ENCODE data around the gene CFHR2. TPM values are rescaled to one million over a fixed set of nuclear protein-coding genes. Genes with fewer than 3 reads are reported as not detected.

CFHR2 gene
- total RNA-seq, 1 experiment from 2014 or later = not detected

GRCh38 chr1:196970182-196970581 lies 26.6 kb downstream of the CFHR2 start:
- Histone ChIP-seq H3K4me1 (no peaks in the 10 kb centered on the region), H3K4me3 (ENCODE audit: low read depth, low read length) (no peak overlapping the region), H3K36me3 (ENCODE audit: control insufficient read depth, insufficient read depth, low read length) (no peaks in the 10 kb centered on the region), H3K9me3 (no peaks in the 10 kb centered on the region), H3K27me3 (replicated peaks; ENCODE audit: control insufficient read depth, insufficient read depth, low read length) (no peaks in the 10 kb centered on the region)
- intact Hi-C loops (cut with micrococcal nuclease; ENCODE audit: unreplicated experiment) = no loop called here
- Mint-ChIP-seq H3K36me3 (ENCODE audit: insufficient read depth, unreplicated experiment) (no peaks in the 10 kb centered on the region), H3K4me3 (ENCODE audit: unreplicated experiment) (no peak overlapping the region), H3K9me3 (ENCODE audit: unreplicated experiment) (no peaks in the 10 kb centered on the region), H3K4me1 (ENCODE audit: low read depth, unreplicated experiment) (no peaks in the 10 kb centered on the region), H3K27ac (ENCODE audit: unreplicated experiment) (no peak overlapping the region), H3K27me3 (ENCODE audit: insufficient read depth, unreplicated experiment) (no peaks in the 10 kb centered on the region)
- no TSS peak for BruUV-seq (replicated peaks)
- CTCF ChIA-PET = no interaction called here
- no peak for TF ChIP-seq CTCF (IDR thresholded peaks at IDR 0.05; ENCODE audit: insufficient read depth in 1 of 2, low read depth in 1 of 2, low read length in 1 of 2, severe bottlenecking in 1 of 2, unreplicated experiment in 1 of 2)
- POLR2A ChIA-PET = no interaction called here
- no peak for DNase-seq

- Mint-ChIP-seq H3K27me3 (ENCODE audit: insufficient read depth, unreplicated experiment) (no peaks in the 10 kb centered on the region), H3K4me1 (ENCODE audit: low read depth, unreplicated experiment) (no peaks in the 10 kb centered on the region), H3K36me3 (ENCODE audit: insufficient read depth, unreplicated experiment) (no peaks in the 10 kb centered on the region), H3K4me3 (ENCODE audit: unreplicated experiment) (no peak overlapping the region), H3K27ac (ENCODE audit: unreplicated experiment) (no peak overlapping the region), H3K9me3 (ENCODE audit: unreplicated experiment) (no peaks in the 10 kb centered on the region)
- no peak for TF ChIP-seq CTCF (IDR thresholded peaks at IDR 0.05; ENCODE audit: insufficient read depth in 1 of 2, low read depth in 1 of 2, low read length in 1 of 2, severe bottlenecking in 1 of 2, unreplicated experiment in 1 of 2)
- Histone ChIP-seq H3K4me3 (ENCODE audit: low read depth, low read length) (no peak overlapping the region), H3K9me3 (no peaks in the 10 kb centered on the region), H3K4me1 (no peaks in the 10 kb centered on the region), H3K27me3 (replicated peaks; ENCODE audit: control insufficient read depth, insufficient read depth, low read length) (no peaks in the 10 kb centered on the region), H3K36me3 (ENCODE audit: control insufficient read depth, insufficient read depth, low read length) (no peaks in the 10 kb centered on the region)
- BruUV-seq (replicated peaks) = no TSS peak
- ChIA-PET POLR2A (no interaction called here), CTCF (no interaction called here)
- DNase-seq = no peak
- intact Hi-C loops (cut with micrococcal nuclease; ENCODE audit: unreplicated experiment) = no loop called here
Observed at GRCh38 chr1:196976278-196976677, 32.7 kb downstream of the CFHR2 start.

GRCh38 chr1:196977278-196977677 lies 33.7 kb downstream of the CFHR2 start, which contains the start of gene CFHR5:
CFHR5 (plus strand) TSS chr1:196977556; CDS start chr1:196977665, 109 bp downstream.
- no peak for TF ChIP-seq CTCF (IDR thresholded peaks at IDR 0.05; ENCODE audit: insufficient read depth in 1 of 2, low read depth in 1 of 2, low read length in 1 of 2, severe bottlenecking in 1 of 2, unreplicated experiment in 1 of 2)
- Histone ChIP-seq H3K27me3 (replicated peaks; ENCODE audit: control insufficient read depth, insufficient read depth, low read length) (no peaks in the 10 kb centered on the region), H3K9me3 (no peaks in the 10 kb centered on the region), H3K36me3 (ENCODE audit: control insufficient read depth, insufficient read depth, low read length) (no peaks in the 10 kb centered on the region), H3K4me3 (ENCODE audit: low read depth, low read length) (no peak within 1 kb of the TSS), H3K4me1 (no peaks in the 10 kb centered on the region)
- ChIA-PET POLR2A (no interaction called here), CTCF (no interaction called here)
- Mint-ChIP-seq H3K27me3 (ENCODE audit: insufficient read depth, unreplicated experiment) (no peaks in the 10 kb centered on the region), H3K4me3 (ENCODE audit: unreplicated experiment) (no peak within 1 kb of the TSS), H3K4me1 (ENCODE audit: low read depth, unreplicated experiment) (no peaks in the 10 kb centered on the region), H3K36me3 (ENCODE audit: insufficient read depth, unreplicated experiment) (no peaks in the 10 kb centered on the region), H3K9me3 (ENCODE audit: unreplicated experiment) (no peaks in the 10 kb centered on the region), H3K27ac (ENCODE audit: unreplicated experiment) (no peak within 1 kb of the TSS)
- intact Hi-C loops (cut with micrococcal nuclease; ENCODE audit: unreplicated experiment) = no loop called here
- no TSS peak for BruUV-seq (replicated peaks)
- no peak for DNase-seq
